ENCODE measurements around the gene EVA1A.

The EVA1A gene

GRCh38 chr2:75589391-75590105 lies 28.8 kb upstream of the EVA1A start:
- no peak for DNase-seq

GRCh38 chr2:75587954-75588587 lies 27.3 kb upstream of the EVA1A start:
- no peak for DNase-seq

- DNase-seq, result no peak
Measured at GRCh38 chr2:75586971-75587370, 26.2 kb upstream of the EVA1A start.

- DNase-seq, result no peak
Measured at GRCh38 chr2:75582840-75583239, 22.1 kb upstream of the EVA1A start.

- no peak for DNase-seq
Measured at GRCh38 chr2:75580606-75581005, 19.9 kb upstream of the EVA1A start.

- no peak for DNase-seq
Measured at GRCh38 chr2:75580156-75580555, 19.4 kb upstream of the EVA1A start.

GRCh38 chr2:75579186-75579585 lies 18.4 kb upstream of the EVA1A start:
- DNase-seq, result no peak

GRCh38 chr2:75577280-75577679 lies 16.5 kb upstream of the EVA1A start:
- DNase-seq, result no peak

GRCh38 chr2:75574106-75574505 lies 13.4 kb upstream of the EVA1A start:
- DNase-seq, result no peak

- DNase-seq, result no peak
Measured at GRCh38 chr2:75573145-75573878, 12.6 kb upstream of the EVA1A start.

- DNase-seq, result no peak
Measured at GRCh38 chr2:75571730-75572430, 11.1 kb upstream of the EVA1A start.

- DNase-seq, result no peak
Measured at GRCh38 chr2:75570948-75571729, 10.4 kb upstream of the EVA1A start.

- no peak for DNase-seq
Measured at GRCh38 chr2:75570024-75570947, 9.5 kb upstream of the EVA1A start.

- DNase-seq, result no peak
Measured at GRCh38 chr2:75569546-75569945, 8.8 kb upstream of the EVA1A start.

GRCh38 chr2:75568174-75568573 lies 7.4 kb upstream of the EVA1A start:
- no peak for DNase-seq

- no peak for DNase-seq
Measured at GRCh38 chr2:75565472-75566462, 5.0 kb upstream of the EVA1A start.

GRCh38 chr2:75564713-75565359 lies 4.1 kb upstream of the EVA1A start:
- DNase-seq, result no peak

GRCh38 chr2:75564026-75564688 lies 3.4 kb upstream of the EVA1A start:
- no peak for DNase-seq

- DNase-seq, result no peak
Measured at GRCh38 chr2:75563591-75563990, 2.9 kb upstream of the EVA1A start.
